GM10266 (cell line): ENCODE results near the gene GGTA1.

Experiments used
- DNase-seq: peaks from one replicate; pipeline ENCODE4 v3.0.0; 2012; ENCODE audit errors: extremely low spot score
- CTCF ChIP-seq: IDR thresholded peaks from 2 replicates; pipeline ENCODE4 v1.5.1; 2012; ENCODE audit warnings: mild to moderate bottlenecking, low read depth; ENCODE audit not compliant: control insufficient read depth, insufficient read depth; ENCODE audit errors: missing control alignments

GGTA1 gene

GRCh38 chr9:121510766-121511550 lies 11.3 kb upstream of the GGTA1 start:
- DNase-seq, result no peak
- TF ChIP-seq CTCF, result no peak

GRCh38 chr9:121509180-121509579 lies 9.5 kb upstream of the GGTA1 start:
- no peak for TF ChIP-seq CTCF
- no peak for DNase-seq

- TF ChIP-seq CTCF, result no peak
- no peak for DNase-seq
Measured at GRCh38 chr9:121508415-121508814, 8.8 kb upstream of the GGTA1 start.

- no peak for DNase-seq
Measured at GRCh38 chr9:121505903-121506735, 6.5 kb upstream of the GGTA1 start.

GRCh38 chr9:121503444-121503843 lies 3.8 kb upstream of the GGTA1 start:
- DNase-seq, result no peak
- no peak for TF ChIP-seq CTCF

More at GRCh38 chr9:121505903-121506735, 6.5 kb upstream of the GGTA1 start:
- no peak for TF ChIP-seq CTCF

- no peak for DNase-seq
- TF ChIP-seq CTCF, result no peak
Measured at GRCh38 chr9:121500165-121500478, 478 bp upstream of the GGTA1 start.

GRCh38 chr9:121499177-121499426 lies 542 bp downstream of the GGTA1 start:
- TF ChIP-seq CTCF, result no peak
- DNase-seq, result no peak
